ENCODE results near the gene TMEM132A. TPM values are rescaled to one million over a fixed set of nuclear protein-coding genes. Genes with fewer than 3 reads are reported as not detected.

The TMEM132A gene
- total RNA-seq, 1 donor from 2014 or later: 597 TPM

GRCh38 chr11:60935676-60936442 is 11.6 kb downstream of the TMEM132A start:
- DNase-seq (ENCODE audit: low read depth): no peak

GRCh38 chr11:60936467-60937143 is 12.3 kb downstream of the TMEM132A start:
- Histone ChIP-seq H3K36me3 (ENCODE audit: control insufficient read depth, insufficient read depth, low read length) (no peaks in the 10 kb centered on the region), H3K4me3 (ENCODE audit: low read depth, low read length) (no peak overlapping the region), H3K27me3 (ENCODE audit: control insufficient read depth, insufficient read depth, low read length) (no peaks in the 10 kb centered on the region)
- TF ChIP-seq, protein P1, sequence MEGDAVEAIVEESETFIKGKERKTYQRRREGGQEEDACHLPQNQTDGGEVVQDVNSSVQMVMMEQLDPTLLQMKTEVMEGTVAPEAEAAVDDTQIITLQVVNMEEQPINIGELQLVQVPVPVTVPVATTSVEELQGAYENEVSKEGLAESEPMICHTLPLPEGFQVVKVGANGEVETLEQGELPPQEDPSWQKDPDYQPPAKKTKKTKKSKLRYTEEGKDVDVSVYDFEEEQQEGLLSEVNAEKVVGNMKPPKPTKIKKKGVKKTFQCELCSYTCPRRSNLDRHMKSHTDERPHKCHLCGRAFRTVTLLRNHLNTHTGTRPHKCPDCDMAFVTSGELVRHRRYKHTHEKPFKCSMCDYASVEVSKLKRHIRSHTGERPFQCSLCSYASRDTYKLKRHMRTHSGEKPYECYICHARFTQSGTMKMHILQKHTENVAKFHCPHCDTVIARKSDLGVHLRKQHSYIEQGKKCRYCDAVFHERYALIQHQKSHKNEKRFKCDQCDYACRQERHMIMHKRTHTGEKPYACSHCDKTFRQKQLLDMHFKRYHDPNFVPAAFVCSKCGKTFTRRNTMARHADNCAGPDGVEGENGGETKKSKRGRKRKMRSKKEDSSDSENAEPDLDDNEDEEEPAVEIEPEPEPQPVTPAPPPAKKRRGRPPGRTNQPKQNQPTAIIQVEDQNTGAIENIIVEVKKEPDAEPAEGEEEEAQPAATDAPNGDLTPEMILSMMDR (IDR thresholded peaks at IDR 0.05; ENCODE audit: insufficient read depth, low read length, poor library complexity, severe bottlenecking): no peak
- DNase-seq (ENCODE audit: low read depth): no peak

More at GRCh38 chr11:60935676-60936442, 11.6 kb downstream of the TMEM132A start:
- H3K36me3 ChIP-seq (ENCODE audit: control insufficient read depth, insufficient read depth, low read length): no peaks in the 10 kb centered on the region
- TF ChIP-seq, protein P1 (IDR thresholded peaks at IDR 0.05; ENCODE audit: insufficient read depth, low read length, poor library complexity, severe bottlenecking): no peak
- H3K4me3 ChIP-seq (ENCODE audit: low read depth, low read length): no peak overlapping the region
- H3K27me3 ChIP-seq (ENCODE audit: control insufficient read depth, insufficient read depth, low read length): no peaks in the 10 kb centered on the region

GRCh38 chr11:60937144-60937527 is 12.9 kb downstream of the TMEM132A start:
- no peaks in the 10 kb centered on the region for H3K36me3 ChIP-seq (ENCODE audit: control insufficient read depth, insufficient read depth, low read length)
- no peak for DNase-seq (ENCODE audit: low read depth)
- no peak overlapping the region for H3K4me3 ChIP-seq (ENCODE audit: low read depth, low read length)
- TF ChIP-seq, protein P1 (IDR thresholded peaks at IDR 0.05; ENCODE audit: insufficient read depth, low read length, poor library complexity, severe bottlenecking): no peak
- no peaks in the 10 kb centered on the region for H3K27me3 ChIP-seq (ENCODE audit: control insufficient read depth, insufficient read depth, low read length)

DNA sequence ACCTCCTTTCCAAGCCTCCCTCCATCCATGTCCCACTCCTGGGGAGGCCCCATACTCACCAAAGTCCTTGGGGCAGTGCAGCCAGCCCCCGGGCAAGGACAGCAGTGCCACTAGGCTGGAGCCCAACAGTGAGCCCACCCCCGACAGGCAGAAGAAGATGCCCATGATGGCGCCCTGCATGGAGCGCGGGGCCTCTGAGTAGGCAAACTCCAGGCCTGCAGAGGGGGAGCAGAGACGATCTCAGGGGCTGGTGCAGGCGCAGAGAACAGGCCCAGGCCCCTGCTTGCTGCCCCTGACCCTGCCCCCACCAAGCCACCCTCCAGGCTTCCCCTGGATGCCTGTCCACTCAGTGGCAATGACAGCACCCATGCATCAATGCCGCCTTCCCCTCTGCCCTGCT is 13.6 kb downstream of the TMEM132A start:
- no peak for DNase-seq (ENCODE audit: low read depth)
- Histone ChIP-seq H3K4me3 (ENCODE audit: low read depth, low read length) (no peak overlapping the region), H3K36me3 (ENCODE audit: control insufficient read depth, insufficient read depth, low read length) (no peaks in the 10 kb centered on the region), H3K27me3 (ENCODE audit: control insufficient read depth, insufficient read depth, low read length) (no peaks in the 10 kb centered on the region)
- TF ChIP-seq, protein P1 (IDR thresholded peaks at IDR 0.05; ENCODE audit: insufficient read depth, low read length, poor library complexity, severe bottlenecking): no peak

- Histone ChIP-seq H3K36me3 (ENCODE audit: control insufficient read depth, insufficient read depth, low read length) (no peaks in the 10 kb centered on the region), H3K4me3 (ENCODE audit: low read depth, low read length) (no peak overlapping the region), H3K27me3 (ENCODE audit: control insufficient read depth, insufficient read depth, low read length) (no peaks in the 10 kb centered on the region)
- TF ChIP-seq, protein P1 (IDR thresholded peaks at IDR 0.05; ENCODE audit: insufficient read depth, low read length, poor library complexity, severe bottlenecking): no peak
- DNase-seq (ENCODE audit: low read depth): no peak
Measured at GRCh38 chr11:60938500-60938899, 14.2 kb downstream of the TMEM132A start.

Data from kidney epithelial cell (primary cell).